Peyer's patch (tissue), 4 donors: ENCODE results near the gene SNUPN.

ENCODE experiments used
- POLR2A ChIP-seq, 2 donors: fragments of 450-650 bp; IDR thresholded peaks; one replicate each; pipeline ENCODE4 v1.5.1; 2017; ENCODE audit warnings: antibody characterized with exemption in 2 of 2, mild to moderate bottlenecking in 2 of 2, moderate library complexity in 2 of 2
- TF ChIP-seq, protein P1 (sequence below), 6 experiments: fragments of 450-650 bp in 4 of 6; fragments of 200-600 bp in 2 of 6; sonication (generic) in 1 of 6; IDR thresholded peaks; one replicate each; pipeline ENCODE4 v1.5.1; 2017 to 2019; ENCODE audit warnings: antibody characterized with exemption in 6 of 6, mild to moderate bottlenecking in 3 of 6, moderate library complexity in 1 of 6

DNA sequence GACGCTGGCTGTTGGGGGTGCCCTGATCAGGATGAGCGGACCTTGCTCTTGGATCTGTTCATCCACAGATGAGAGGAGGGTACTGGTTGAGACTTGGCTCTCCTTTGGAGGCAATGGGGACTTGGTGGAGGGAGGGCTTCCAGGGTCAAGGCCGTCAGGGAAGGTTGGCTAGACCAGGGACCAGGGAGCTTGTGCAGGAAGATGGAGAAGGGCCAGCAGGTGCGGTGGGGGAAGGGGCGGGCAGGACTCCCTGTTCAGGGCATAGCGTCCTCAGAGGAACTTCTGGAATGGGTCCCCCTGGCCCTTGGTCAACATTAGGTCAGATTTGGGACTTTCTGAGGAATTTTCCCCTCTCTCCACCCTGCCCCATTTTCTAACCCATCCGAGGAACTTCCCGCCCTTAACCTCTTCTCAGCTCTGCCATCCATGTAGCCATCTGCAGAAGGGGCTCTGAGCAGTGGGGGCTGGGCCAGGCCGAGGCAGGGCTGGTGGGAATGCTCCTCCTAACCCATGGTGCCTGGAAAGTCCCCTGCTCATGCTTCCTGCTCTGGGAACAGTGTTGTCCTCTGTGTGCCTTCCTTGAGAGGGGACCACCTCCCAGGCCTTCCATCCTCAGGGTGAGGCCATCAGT is 33.7 kb upstream of the SNUPN start:
- TF ChIP-seq, protein P1, sequence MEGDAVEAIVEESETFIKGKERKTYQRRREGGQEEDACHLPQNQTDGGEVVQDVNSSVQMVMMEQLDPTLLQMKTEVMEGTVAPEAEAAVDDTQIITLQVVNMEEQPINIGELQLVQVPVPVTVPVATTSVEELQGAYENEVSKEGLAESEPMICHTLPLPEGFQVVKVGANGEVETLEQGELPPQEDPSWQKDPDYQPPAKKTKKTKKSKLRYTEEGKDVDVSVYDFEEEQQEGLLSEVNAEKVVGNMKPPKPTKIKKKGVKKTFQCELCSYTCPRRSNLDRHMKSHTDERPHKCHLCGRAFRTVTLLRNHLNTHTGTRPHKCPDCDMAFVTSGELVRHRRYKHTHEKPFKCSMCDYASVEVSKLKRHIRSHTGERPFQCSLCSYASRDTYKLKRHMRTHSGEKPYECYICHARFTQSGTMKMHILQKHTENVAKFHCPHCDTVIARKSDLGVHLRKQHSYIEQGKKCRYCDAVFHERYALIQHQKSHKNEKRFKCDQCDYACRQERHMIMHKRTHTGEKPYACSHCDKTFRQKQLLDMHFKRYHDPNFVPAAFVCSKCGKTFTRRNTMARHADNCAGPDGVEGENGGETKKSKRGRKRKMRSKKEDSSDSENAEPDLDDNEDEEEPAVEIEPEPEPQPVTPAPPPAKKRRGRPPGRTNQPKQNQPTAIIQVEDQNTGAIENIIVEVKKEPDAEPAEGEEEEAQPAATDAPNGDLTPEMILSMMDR (IDR thresholded peaks at IDR 0.05) = no peak
- TF ChIP-seq POLR2A (IDR thresholded peaks at IDR 0.05) = no peak
